Inferior parietal cortex (tissue), 1 donor: ENCODE measurements around the gene CAPG.
A peak's percentile ranks its signal among the peaks of the same experiment; 100 is the strongest.

Source experiments
- DNase-seq: peaks from one replicate; pipeline ENCODE4 v3.0.0-alpha.2; 2016; ENCODE audit errors: extremely low spot score

Gene CAPG

GRCh38 chr2:85438201-85439024, 28.2 kb upstream of the CAPG start:
- DNase-seq, result no peak

DNA sequence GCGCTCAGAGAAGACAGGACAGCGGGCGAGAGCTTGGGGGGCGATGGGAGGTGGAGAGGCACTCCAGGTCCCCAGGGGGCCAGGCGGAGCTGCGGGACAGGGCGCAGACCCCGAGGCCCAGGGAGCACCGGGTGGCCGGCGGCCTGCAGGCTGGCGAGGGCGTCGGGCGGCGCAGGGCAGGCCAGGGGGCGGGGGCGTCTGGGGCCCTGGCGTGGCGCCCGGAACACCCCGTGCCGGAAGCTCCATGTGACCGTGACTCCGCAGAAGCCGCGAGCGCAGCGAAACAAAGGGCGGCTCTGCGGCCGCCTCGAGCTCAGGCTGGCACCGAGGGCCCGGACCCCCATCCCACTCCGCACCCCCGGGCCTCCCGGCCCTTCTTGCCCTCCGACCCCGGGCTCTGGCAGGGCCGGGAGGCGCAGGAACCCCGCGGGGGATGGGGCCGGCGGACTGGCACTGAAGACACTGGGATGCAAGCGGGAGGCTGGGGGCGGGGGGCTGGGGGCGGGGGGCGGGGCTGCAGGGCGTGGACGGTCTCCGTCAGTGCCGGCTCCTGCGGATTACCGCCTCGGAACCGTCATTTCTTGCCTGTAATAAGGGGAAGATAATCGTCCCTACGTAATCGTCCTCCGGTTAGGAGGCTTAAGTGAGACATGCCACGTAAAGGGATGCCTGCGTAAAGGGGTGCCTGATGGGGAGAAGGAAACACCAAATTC, 27.5 kb upstream of the CAPG start:
- peak; percentile 83 for DNase-seq

DNA sequence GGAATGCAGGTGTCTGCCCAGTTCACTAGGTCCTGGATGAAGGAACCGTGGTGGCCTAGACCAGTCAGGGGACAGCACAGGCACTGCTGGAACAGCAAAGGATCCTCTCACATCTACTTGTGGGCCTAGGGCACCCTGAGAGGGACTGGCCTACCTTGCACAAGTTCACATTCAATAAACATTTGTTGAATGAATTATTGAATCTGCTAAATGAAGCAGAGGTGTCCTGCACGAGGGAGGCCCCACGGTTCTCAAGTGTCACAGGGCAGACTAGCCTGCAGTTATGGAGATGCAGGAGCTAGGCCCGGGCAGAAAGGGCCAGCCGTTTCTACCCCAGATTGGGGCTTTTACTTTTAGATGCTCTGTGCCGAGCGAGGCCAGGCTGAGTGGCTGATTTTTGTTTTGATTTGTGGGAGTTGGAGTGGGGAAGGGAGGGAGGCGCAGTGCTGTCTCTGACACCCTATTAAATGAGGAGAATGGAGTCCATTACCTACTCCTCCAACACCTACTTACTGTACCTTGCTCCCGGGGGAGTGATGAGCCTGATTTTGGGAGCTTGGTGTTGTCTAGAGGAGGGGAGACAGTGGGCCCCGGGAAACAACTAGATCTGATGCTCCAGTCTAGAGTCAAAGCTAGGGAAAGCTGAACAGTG, 26.8 kb upstream of the CAPG start:
- no peak for DNase-seq

- no peak for DNase-seq
These were observed 26.0 kb upstream of the CAPG start for GRCh38 chr2:85435981-85436835.

DNA sequence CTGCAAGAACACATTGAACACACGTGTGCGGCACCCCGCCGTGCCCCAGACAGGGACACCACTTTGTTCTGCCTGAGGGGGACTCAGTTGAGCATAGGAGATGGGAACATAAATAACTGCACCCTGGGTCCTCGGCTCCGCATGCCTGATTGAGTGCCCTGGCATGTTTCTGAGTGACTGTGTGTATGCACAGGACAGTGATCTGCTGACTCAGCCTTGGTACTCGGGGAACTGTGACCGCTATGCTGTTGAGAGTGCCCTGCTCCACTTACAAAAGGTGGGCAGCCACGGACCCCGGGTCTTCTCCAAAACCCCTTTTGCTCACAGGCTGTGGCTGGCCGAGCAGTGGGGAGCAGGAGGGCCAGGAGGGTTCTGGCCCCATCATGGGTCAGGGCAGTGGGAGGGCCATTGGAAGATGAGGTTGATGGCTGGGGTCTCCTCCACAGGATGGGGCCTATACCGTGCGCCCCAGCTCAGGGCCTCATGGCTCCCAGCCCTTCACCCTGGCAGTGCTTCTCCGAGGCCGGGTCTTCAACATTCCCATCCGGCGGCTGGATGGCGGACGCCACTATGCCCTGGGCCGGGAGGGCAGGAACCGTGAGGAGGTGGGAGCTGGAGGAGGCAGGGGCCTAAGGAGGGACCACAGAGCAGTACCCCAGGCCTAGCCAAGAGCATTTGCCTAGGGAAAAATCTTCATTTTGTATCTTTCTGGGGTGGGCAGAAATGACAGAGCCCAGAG, 25.2 kb upstream of the CAPG start:
- DNase-seq, result no peak

DNA sequence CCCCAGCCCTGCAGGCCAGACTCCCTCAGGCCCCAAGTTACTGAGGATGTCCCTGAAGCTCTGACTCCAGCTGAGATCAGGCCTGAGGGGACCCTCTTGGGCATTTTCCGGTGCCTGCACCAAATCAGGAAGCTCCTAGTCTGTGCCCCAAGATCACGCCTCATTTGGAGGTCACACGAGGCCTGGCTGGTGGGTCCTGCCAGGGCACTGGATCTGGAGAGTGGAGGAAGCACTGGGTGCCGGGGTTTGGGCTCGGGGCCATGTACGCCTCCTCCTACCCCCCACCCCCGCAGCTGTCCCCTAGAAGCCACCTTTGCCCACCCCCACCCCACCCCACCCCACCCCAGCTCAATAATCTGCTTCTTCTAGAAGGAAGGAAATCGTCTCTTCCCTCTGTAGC, 24.5 kb upstream of the CAPG start:
- DNase-seq, result no peak

- DNase-seq, result peak; percentile 80
These were observed 23.4 kb upstream of the CAPG start for GRCh38 chr2:85433511-85434089.

- no peak for DNase-seq
These were observed 21.5 kb upstream of the CAPG start for GRCh38 chr2:85431570-85432205.

DNA sequence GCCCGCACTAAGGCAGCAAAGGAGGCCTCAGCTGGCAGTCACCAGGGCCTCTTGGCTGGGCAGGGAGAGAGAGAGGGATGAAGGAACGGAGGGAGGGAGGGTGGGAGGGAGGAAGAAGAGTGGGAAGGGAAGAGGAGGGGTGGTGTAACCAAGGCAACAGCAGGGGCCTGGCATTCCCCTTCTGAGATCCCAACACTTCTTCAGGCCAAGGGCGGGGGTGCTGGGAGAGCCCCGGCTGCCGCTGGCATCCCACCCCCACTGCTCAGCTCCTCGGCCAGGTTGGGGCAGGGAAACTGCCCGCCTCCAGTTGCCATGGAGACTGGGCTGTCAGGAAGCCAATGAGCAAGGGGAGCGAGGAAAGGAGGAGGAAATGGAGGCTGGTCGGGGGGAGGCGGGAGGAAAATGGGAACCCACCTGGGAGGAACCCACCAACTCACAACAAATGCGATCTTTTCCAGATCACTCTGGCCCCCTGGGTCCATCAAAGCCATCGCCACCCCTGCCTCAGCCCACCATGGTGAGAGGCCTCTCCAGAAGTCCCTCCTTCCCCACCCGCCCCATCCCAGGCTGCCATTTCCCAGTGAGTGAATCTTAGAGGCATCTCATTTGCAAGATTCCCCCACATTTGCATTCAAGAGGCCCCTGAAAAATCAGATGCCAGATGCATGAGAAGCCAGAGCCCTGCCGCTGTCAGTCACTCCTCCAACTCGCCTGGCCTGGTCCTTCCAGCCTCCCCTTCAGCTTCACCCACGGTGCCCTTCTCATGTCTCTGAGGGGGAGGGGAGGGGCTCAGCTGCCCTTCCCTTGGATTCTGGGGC, 20.8 kb upstream of the CAPG start:
- peak; percentile 85 for DNase-seq

GRCh38 chr2:85429924-85430289, 19.7 kb upstream of the CAPG start:
- DNase-seq, result no peak

GRCh38 chr2:85429213-85429923, 19.2 kb upstream of the CAPG start:
- no peak for DNase-seq

GRCh38 chr2:85428343-85428881, 18.2 kb upstream of the CAPG start:
- DNase-seq, result no peak

DNA sequence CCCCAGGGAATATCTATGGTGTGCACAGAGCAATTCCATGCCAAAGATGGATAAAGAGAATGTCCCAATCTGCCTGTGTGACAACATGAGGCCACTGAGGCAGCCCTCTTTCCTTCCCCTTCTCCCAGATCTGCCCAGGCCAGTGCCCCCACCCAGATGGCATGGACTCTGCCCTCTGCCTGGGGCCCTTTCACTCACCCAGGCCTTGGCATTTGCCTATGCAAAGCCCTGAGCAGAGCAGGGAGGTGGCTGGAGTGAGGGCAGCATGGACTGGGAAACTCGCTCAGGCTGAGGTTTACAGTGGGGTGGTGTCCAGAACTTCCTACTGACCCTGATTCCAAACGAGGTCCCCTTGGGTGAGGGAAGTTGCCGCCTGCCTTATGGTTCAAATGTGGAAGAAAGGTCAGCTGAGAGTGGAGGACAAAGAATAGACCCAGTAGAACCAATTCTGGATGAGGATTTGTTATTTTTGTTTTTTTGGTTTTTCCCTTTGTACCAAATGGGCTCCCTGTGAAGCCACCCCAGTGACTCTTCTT, 17.2 kb upstream of the CAPG start:
- no peak for DNase-seq

GRCh38 chr2:85425588-85425987, 15.4 kb upstream of the CAPG start:
- no peak for DNase-seq

DNA sequence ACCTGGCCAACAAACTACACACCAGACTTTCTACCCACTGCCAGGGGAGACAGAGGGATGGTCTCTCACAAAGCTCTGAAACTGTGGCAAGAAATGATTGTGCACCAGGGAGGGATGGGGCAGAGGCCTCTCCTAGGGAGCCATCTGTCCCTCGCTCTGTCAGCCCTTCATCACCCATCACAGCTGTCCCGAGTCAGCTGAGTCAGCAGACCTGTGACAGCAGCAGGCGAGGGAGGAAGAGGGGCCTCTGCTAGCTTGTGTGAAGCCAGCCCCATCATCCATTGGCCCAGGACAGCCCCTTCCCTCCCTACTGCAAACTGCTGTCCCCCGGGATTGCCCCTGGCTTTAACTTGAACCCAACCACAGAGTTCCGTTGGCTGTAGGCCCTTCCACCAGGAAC, 13.4 kb upstream of the CAPG start:
- no peak for DNase-seq

DNA sequence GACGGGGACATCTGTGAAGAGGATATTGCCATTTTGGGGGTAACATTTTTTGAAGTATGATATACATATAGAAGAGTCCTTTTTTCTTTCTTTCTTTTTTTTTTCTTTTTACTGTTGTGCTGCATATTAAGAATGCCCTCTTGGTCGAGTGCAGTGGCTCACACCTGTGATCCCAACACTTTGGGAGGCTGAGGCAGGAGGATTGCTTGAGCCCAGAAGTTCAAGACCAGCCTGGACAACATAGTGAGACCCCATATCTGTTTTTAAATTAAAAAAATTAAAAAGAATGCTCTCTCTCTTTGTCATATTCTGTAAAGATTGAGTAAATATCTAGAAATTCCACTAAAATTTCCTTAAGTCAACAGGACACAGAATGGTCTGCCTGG, 11.9 kb upstream of the CAPG start:
- DNase-seq, result no peak

GRCh38 chr2:85421260-85422071, 11.3 kb upstream of the CAPG start:
- DNase-seq, result no peak
